GM13976 (cell line): ENCODE results near the gene CDC14A.
"Not testable (repeated sequence)": the region's sequence is repeated elsewhere in the genome, so short reads cannot be mapped to it uniquely, and the experiment has no call there.

Experiments
- DNase-seq: peaks from one replicate; pipeline ENCODE4 v3.0.0; 2012; ENCODE audit warnings: low spot score
- in situ Hi-C: fragments of 300-500 bp; cut with MboI; formaldehyde crosslinking; loops from one replicate; pipeline ENCODE4 v1.12.0; 2022; ENCODE audit warnings: low sequenced_read_pairs, mixed read lengths, inconsistent platforms; ENCODE audit not compliant: unreplicated experiment
- TF ChIP-seq, protein P1 (sequence below): IDR thresholded peaks from 2 replicates; pipeline ENCODE4 v1.5.1; 2012; ENCODE audit warnings: borderline replicate concordance, mild to moderate bottlenecking; ENCODE audit not compliant: insufficient read depth; ENCODE audit errors: extremely low read depth, missing control alignments, control extremely low read depth

CDC14A gene

DNA sequence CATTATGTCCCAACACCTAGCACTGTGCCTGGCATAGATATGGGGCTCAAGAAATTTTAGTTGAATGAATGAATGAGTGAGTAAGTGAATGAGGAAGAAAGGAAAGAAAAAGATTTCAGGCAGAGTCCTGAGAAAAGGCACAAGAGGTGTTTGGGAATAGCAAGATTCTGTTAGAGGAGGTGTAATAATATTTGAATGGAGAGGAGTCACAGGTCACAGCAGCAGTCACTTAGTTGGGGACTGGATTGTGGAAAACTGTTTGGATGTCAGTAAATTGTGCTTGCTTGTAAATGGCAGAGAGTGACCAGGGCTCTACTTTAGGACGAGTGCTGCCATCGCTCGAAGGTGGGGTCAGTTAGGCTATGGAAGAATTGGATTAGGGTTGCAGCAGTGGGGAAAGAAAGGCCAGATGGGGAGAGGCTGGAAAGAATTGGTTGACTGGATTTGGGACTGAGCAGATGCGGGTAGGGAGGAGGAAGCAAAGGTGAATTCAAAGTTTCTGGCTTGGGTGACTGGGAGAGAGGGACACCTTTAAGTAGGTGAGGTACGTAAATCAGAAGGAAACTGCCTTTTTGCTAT, 9.3 kb downstream of the CDC14A start:
- in situ Hi-C loops = no loop called here

DNA sequence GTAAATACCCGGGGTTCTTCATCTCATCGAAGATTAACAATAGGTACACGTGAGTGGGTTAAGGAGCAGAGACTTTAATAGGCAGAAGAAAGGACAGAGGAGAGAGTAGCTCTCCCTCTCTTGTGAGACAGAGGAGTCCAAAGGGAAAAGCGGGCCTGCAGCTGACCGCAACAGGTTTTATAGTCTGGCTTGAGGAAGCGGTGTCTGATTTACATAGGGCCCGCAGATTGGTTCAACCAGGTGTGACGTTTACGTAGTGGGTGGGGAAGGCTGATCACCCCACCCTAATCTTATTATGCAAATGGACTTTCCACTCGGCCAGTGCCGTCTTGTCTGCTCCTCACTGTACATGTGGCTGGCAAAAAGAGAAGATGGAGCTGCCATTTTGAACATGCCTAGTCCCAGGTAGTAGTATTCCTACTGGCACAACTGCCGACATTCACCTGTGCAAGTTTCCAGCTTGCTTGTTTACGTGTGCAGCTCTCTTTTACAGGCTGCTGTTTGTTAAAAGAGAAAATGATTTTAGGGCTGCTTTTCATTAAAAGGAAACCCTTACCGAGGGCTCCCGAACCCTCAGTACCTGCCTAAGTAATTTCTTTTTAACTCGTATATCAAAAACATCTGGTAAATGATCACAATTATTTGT, 10.6 kb downstream of the CDC14A start:
- TF ChIP-seq, protein P1, sequence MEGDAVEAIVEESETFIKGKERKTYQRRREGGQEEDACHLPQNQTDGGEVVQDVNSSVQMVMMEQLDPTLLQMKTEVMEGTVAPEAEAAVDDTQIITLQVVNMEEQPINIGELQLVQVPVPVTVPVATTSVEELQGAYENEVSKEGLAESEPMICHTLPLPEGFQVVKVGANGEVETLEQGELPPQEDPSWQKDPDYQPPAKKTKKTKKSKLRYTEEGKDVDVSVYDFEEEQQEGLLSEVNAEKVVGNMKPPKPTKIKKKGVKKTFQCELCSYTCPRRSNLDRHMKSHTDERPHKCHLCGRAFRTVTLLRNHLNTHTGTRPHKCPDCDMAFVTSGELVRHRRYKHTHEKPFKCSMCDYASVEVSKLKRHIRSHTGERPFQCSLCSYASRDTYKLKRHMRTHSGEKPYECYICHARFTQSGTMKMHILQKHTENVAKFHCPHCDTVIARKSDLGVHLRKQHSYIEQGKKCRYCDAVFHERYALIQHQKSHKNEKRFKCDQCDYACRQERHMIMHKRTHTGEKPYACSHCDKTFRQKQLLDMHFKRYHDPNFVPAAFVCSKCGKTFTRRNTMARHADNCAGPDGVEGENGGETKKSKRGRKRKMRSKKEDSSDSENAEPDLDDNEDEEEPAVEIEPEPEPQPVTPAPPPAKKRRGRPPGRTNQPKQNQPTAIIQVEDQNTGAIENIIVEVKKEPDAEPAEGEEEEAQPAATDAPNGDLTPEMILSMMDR = no peak
- DNase-seq = no peak

More for the DNA sequence above, 9.3 kb downstream of the CDC14A start:
- TF ChIP-seq, protein P1 = no peak
- no peak for DNase-seq

DNA sequence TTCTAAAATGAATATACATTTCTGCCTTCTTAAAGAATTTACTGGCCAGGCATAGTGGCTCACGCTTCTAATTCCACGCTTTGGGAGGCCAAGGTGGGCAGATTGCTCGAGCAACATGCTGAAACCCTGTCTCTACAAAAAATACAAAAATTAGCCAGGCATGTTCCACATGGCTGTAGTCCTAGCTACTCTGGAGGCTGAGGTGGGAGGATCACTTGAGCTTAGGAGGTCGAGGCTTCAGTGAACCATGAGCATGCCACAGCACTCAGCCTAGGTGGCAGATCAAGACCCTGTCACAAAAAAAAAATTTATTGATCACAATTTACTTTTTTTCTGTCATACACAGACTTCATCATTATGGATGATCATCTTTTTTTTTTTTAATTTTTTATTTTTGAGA, 11.5 kb downstream of the CDC14A start:
- TF ChIP-seq, protein P1 = no peak
- DNase-seq = no peak

More for the DNA sequence above, 10.6 kb downstream of the CDC14A start:
- in situ Hi-C loops = no loop called here

DNA sequence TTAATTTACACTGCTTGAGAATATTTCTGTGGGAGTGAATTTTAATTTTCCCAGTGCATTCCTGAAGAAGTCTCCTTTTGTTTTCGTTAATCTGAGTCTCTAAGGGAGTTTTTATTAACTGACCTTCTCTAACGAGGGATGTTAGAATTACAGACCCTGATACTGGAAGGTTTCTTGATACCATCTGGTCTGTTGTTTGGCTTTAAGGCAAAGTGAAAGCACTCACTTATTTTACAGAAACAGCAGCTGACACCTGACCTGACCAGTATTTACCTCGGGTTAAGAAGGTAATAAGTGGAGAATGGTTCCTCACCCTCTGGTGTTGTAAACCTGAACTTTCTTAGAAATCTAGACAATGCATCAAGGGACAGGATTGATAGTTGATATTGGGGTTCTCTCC, 12.4 kb downstream of the CDC14A start:
- in situ Hi-C loops = no loop called here
- TF ChIP-seq, protein P1 = no peak
- DNase-seq = no peak

More for the DNA sequence above, 11.5 kb downstream of the CDC14A start:
- in situ Hi-C loops = no loop called here

DNA sequence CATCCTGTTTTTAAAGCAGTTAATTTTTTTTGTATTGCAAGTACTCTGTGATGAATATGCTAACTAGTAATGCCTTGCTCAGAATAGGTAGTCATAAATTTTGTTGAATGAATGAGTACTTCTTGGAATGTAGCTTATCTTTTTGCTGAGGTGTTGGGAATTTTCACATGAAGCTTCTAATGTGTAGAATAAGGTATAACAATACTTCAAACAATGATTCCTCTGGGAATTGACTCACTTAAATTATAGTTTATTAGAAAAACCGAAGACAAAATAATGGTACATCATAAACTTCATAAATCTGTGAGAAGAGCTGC, 13.9 kb downstream of the CDC14A start:
- no peak for DNase-seq
- in situ Hi-C loops = no loop called here
- TF ChIP-seq, protein P1 = no peak

DNA sequence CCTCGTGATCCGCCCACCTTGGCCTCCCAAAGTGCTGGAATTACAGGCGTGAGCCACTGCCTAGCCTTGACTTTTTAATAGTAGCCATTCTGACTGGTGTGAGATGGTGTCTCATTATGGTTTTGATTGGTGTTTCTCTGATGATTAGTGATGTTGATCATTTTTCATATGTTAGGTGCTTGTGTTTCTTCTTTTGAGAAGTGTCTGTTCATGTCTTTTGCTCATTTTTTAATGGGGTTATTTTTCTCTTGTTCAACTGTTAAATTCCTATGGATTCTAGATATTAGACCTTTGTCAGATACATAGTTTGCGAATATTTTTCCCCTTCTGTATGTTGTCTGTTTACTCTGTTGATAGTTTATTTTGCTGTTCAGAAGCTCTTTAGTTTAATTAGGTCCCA, 17.0 kb downstream of the CDC14A start:
- DNase-seq, in situ Hi-C loops: not testable (repeated sequence)

DNA sequence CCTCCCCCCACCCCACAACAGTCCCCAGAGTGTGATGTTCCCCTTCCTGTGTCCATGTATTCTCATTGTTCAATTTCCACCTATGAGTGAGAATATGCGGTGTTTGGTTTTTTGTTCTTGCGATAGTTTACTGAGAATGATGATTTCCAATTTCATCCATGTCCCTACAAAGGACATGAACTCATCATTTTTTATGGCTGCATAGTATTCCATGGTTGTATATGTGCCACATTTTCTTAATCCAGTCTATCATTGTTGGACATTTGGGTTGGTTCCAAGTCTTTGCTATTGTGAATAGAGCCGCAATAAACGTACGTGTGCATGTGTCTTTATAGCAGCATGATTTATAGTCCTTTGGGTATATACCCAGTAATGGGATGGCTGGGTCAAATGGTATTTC, 21.6 kb downstream of the CDC14A start:
- DNase-seq, in situ Hi-C loops: not testable (repeated sequence)

DNA sequence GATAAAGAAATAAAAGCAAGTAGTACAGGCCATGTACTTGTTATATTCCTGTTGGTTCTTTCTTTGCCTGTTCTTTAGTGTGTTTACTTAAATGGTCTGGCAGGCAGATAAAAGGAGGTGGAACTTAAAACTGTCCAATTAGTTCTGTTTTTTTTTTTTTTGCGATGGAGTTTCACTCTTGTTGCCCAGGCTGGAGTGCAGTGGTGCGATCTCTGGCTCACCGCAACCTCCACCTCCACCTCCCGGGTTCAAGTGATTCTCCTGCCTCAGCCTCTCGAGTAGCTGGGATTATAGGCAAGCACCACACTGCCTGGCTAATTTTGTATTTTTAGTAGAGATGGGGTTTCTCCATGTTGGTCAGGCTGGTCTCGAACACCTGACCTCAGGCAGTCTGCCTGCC, 24.6 kb downstream of the CDC14A start:
- DNase-seq, in situ Hi-C loops: not testable (repeated sequence)
